Left renal cortex interstitium (tissue), 4 donors: ENCODE results near the gene GPATCH2L. TPM values are rescaled to one million over a fixed set of nuclear protein-coding genes. Genes with fewer than 3 reads are reported as not detected.
A peak's percentile ranks its signal among the peaks of the same experiment; 100 is the strongest.

Experiments used
- DNase-seq, 4 donors: peaks; one replicate each; pipeline ENCODE4 v3.0.0-alpha.2; 2013; ENCODE audit warnings: low read depth in 4 of 4, low spot score in 2 of 4, missing footprints in 1 of 4
- polyA plus RNA-seq, 4 donors: library from polyadenylated mRNA; unstranded; fragments of 120-200 nt; gene quantifications; one replicate each; pipeline ENCODE4 v1.2.1, GENCODE V29; 2013; ENCODE audit not compliant: insufficient read length in 4 of 4

The GPATCH2L gene
- polyA plus RNA-seq = 10 to 100 TPM; 27.7 to 43.1 (median 38.1) TPM

DNA sequence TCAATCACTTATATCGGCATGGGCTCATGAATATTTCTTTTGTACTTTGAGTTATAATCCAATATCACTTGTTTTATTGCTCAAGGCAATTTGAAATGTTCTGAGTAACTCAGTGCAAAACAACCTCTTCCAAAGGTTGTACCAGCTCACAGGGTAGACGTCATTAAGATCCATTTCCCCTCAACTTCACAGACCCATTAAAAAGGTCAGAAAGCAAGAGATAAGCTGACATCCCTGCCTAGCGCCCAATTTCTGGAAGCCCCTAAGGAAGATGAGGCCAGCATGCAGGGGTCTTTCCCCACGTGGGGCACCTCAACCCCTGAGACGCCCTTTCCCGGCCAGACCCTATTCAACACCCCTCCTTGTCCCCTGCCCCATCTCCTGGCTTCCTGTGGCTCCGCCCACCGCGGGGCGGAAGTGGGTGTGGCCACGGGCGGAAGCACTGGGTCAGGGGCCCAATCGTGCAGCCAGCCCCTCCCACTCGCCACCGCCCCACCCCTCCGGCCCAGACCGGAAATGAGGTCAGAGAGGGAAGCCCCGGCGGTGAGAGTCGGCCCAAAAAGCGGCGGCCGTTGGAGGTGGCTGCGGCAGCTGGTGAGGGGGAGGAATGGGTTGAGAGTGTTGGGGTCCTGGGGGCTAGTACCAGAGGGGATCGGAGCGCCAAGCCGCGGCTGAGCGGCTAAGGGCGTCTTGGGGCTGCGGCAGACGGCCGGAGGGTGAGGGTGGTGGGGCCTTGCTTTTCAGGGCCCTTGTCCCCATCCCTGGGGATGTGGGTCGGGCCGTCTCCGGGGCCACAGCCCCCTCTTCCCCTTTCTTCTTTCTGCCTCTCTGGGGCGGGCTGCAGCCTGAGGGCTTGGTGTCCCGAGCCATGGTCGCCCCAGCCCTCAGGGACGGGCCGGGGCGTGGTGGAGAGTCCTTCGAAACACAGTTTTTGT lies at the start of gene GPATCH2L:
Gene GPATCH2L (plus strand): TSS at position 525 of the 935 bp plus-strand sequence. CDS start 2,442 bp downstream, outside the sequence.
- DNase-seq = peak; percentile 66 to 87 (median 82)

DNA sequence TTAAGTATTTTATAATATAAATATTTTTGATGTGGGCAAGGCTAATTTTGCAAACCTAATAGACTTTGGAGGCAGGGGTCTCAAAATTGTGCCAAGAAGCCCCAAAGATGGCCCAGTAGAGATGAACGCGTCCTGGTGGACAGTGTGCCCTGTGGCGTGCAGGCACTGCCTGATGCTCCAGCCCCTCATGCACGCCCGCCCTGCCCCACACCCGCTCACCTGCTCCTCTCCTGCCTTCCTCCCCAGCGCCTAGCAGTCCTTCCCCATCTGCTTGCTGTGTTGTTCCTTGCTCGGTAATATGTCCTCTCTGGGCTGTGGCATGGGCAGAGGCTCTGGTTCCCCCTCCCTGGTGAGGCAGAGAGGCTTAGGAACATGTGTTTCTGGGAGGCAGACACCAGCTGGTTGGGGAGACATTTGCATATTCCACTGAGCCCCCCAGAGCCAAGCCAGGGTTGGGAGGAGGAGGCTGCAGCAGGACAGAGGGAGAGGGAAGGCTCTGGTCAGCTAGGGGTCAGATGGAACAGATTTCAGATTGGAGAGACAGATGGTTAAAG lies 46.8 kb upstream of the GPATCH2L start:
- no peak for DNase-seq

DNA sequence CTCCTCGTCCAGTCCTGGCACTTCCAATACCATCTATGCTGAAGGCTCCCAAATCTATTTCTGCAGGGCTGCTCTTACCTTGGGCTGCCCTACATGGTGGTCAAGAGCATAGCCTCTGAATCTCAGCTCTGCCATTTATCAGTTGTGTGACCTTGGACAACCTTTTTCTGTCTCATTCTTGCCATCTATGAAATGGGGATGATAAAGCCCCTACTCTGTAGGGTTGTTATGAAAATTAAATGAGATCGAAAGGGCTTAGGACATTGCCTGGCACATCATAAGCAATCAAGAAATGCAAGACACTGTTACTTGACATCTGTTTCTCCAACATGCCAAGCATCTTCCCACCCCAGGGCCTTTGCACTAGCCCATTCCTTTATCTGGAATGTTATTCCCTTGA lies 45.5 kb upstream of the GPATCH2L start:
- no peak for DNase-seq

DNA sequence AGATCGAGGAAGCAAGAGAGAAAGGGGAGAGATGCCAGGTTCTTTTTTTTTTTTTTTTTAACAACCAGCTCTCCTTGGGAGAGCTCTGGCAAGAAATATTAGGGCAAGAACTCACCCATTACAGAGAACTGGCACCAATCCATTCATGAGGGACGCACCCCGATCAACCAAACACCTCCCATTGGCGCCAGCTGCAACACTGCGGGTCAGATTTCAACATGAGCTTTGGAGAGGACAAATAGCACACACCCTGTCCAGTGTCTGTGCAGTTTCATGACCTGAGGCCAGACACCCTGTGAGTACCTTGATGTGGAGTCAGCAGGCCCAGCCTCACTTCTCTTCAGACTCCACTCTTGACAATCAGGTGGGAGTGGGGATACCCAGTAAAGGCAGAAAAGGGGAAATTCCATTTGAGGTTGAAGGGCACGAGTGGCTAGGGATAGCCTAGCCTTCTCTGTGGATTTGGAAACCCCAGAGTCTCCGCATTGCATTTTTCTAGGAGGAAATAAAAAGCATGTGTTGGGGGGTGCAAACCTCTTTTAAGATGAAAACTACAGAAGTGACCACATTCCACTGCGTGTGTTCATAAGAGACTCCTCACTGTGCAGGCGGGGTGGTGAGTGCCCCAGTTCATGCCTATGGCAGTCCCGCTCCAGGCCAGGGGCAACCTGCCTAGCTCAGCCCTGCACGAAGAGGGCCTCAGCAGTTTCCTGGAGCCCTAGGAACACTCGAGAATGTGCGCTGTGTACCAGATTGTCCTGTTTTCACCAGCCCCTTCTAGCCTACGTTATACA lies 42.4 kb upstream of the GPATCH2L start:
- no peak for DNase-seq

DNA sequence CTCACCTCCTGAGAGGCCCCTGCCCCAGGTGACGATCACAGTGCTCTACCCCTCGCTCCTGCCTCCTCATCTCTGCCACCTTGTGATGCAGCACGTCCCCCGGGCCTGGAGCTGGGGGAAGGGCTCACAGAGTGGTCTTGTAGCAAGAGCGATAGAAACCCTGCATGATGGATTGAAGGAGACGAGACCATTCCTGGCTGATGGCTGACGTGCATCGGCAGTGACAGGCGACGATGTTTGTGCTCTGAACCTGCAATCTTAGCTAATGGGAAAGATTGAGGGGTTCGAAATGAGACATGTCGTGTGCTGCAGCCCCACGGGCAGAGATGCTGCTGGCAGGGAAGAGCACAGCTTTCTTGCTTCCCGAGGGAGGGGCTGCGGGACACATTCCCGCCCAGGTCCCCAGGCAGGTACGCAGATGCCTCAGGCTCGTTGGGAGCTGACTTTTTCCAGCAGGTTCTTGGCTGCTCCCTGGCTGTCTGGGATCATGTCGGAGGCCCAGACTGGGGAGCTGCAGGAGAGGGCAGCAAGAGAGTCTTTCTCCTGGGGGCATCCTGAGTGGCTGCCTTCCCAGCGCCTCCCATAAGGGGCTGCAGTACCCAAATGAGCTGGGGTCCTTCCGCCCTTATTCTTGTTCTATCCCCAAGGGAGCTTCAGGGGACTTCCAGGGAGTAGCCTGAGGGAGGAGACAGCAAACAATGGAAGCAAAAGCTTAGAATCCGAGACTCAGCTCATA lies 38.7 kb upstream of the GPATCH2L start:
- no peak for DNase-seq

DNA sequence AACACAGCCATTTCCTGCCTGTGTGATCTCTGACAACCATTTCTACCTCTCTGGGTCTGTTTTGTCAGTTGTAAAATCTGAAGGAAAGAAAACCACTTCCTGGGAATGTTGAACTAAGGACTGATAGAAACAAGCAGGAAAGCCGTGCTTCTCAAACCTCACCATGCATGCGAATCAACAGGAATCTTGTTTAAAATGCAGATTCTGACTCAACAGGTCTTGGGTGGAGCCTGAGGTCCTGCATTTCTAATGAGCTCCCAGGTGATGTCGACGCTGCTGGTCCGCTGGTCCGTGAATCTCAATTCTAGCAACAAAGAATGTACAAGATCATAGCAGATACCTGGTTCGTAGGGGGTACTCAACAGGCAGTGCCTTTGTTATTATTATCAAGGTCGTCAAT lies 38.0 kb upstream of the GPATCH2L start:
- no peak for DNase-seq

DNA sequence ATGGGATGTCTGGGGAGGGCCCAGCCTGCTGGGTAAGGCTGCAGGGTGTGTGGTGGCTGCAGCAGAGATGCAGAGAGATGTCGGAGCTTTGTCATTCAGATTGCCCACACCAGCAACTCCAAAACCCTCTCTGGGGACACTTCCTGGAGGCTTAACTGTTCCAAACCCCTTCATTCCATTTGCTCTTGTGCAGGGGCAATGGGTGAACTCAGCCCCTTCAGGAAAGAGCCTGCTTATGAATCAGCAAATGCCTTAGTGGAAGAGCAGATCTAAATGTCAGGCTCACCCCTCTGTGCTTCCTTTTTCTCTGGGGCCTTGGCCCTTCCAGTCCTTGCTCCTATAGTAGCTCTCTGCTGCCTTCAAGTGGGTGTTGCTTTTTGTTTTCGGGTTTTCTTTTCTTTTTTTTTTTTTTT lies 36.7 kb upstream of the GPATCH2L start:
- DNase-seq = no peak

DNA sequence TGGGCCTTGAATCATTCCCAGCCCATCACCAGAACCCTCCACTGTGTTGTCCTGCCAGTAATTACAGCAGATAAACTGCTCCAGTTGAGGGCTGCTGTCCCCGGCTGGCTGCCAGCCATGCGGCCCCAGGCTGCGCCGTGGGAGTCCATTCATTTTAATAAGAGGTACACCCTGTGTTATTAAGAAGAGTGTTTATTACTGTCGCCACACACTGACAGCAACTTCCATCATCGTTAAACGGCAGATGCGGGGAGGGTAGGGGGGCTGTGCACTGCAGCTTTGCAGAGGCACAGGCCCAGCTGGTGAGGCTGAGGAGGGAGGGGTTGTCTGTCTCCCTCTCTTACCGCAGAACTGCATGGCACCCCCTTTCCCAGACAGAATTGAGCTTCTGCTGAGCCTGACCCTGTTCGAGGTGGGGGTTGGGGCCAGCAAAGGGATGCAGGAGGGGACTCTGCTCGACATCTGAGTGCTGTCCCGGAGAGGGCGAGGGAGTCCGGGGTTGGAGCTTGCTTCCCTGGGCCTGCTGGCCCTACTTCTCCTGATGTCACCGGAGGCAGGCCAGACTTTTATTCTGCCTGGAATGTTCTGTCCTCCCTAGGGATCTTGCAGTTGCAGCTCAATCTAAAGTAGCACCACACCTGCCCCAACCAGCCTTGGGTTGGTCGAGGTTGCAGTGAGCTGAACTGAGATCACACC lies 33.8 kb upstream of the GPATCH2L start:
- no peak for DNase-seq

DNA sequence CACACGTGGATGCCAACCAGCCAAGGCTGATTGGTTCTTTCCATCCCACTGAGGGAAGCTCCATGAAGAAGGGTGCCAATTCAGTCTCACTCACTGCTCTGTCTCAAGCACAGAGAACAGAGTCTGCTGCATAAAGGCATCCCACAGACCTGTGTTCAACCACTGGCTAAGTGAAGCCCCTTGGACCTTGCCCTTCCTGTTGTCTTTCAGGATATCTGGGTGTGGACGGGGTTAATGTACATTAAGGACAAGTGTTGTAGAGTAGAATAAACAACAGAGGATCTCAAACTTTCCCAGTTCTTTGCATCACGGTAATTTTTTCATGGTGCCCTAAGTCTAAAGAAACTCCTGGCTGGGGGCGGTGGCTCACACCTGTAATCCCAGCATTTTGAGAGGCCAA lies 33.1 kb upstream of the GPATCH2L start:
- no peak for DNase-seq

DNA sequence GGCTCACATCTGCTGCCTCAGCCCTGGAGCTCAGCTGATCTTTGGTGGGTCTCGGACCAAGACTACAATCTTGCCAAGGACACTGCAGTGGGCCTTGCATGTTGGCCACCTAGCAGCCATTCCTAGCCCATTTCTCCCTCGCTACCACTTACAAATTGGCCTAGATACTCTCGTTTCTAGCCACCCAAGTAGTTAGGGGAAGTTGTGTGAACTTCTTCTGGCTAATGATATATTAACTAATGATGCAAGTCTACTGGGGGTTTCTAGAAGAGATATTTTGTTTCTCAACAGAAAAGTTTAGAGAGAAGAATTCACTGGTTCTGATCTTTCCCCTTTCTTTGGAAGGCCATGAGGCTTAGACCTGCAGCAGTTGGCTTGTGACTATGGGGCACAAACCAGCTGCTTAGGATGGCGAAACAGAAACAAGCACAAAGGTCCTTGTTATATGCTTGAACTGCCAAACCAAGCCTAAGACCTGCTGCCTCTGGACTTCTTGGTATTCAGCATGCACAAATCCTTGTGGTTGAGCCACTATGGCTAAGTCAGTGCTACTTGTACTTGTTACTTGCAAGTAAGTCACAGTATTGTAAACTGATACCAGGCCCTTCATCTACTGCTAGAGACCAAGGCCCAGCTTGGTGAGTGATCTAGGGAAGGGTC lies 30.5 kb upstream of the GPATCH2L start:
- DNase-seq = no peak

DNA sequence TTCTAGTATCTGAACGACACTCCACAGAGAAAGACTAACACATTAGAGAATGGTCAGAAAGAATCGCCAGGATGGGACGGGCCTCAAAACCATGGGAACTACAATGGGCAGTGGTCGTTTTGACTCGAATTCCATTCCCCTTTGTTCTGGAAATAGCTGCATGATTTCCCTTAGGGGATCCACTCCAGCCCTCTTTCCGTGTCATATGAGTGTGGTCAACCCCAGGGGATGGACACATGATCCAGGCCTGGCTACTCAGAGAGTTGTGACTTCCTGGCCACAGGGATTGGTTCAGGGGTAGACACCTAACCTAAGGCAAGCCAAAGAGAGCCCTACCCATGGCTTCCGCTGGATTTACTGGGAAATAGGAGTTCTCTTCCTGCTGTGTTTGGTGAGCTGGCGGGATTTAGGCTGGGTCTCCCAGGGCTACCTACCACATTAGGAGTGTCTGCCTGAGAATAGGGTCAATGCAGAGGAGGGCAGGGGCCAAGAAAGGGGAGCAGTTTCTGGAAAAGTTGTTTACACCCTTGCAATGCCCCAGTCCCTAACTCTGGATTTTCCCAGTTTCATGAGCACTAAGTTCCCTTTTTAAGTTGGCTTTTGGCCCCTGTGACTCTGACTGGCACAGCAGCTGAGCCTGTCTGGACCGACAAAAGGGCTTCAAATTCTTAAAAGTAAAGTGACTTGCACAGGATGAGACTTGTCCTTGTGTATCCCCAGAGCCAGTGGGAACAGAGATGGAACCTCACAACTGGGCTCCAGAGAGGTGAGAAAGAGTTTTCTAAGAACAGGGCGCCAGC lies 28.1 kb upstream of the GPATCH2L start:
- DNase-seq = no peak

DNA sequence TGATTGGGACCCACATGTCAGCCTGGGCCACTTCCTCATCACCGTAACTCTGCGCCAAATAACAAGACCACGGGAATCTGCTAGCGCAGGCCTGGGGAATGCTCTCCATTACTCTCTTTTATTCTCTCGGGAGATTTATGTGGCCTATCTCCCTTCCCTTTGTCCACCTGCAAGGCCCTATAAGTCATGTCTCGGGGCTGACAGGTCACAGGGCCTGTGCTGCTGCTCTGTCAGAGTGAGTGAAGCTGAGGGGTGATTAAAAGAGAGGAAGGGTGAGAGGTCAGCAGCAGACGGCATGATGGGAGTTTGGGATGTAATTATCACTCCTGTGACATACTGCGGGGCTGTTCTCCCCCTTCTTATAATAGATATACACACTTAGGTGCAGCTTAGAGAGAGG lies 26.2 kb upstream of the GPATCH2L start:
- DNase-seq = no peak

DNA sequence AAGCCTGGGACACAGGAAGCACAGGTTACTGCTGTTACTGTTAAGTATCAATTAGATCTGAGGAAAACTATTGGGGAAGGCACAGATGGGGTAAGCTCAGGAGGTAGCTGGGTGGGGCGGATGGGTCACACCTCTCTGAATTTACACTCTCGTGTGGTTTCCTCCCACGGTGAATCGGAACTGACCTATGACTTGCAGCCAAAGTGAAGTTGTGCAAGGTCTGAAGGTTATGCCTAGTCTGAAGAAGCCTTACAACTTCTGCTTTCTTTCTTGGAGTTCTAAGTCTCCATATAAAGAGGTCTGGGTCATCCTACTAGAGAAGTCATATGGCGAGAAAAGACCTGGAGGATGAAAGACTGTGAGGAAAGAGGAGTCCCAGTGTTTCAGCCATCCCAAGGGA lies 25.6 kb upstream of the GPATCH2L start:
- DNase-seq = no peak

DNA sequence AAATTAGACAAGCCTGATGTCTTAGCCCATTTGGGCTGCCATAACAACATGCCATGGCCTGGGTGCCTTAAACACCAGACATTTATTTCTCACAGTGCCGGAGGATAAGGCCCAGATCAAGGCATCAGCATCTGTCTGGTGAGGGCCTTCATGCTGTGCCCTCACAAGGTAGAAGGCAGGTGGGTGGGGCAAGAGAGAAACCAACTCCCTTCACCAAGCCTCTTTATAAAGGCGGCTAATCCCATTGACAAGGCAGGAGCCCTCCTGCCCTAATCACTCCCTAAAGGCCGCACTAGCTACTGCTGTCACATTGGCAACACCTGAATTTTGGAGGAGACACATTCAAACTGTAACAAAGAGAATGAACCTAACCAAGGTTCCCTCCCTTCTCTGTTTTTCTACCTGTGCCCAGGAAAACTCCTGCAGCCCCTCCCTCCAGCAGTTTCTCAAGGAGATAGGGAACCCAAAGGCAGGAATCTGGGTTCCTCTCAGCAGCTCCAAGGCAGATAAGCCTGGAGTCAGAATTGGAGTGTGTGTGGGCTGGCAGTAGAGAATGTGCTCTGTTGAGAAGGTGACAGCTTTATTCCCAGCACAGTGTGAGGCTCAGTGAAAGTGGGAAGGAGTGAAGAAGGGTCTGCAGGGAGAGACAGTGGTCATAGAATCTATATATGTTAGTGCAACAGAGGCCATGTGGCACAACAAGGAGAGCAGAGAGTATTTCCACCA lies 21.7 kb upstream of the GPATCH2L start:
- no peak for DNase-seq

DNA sequence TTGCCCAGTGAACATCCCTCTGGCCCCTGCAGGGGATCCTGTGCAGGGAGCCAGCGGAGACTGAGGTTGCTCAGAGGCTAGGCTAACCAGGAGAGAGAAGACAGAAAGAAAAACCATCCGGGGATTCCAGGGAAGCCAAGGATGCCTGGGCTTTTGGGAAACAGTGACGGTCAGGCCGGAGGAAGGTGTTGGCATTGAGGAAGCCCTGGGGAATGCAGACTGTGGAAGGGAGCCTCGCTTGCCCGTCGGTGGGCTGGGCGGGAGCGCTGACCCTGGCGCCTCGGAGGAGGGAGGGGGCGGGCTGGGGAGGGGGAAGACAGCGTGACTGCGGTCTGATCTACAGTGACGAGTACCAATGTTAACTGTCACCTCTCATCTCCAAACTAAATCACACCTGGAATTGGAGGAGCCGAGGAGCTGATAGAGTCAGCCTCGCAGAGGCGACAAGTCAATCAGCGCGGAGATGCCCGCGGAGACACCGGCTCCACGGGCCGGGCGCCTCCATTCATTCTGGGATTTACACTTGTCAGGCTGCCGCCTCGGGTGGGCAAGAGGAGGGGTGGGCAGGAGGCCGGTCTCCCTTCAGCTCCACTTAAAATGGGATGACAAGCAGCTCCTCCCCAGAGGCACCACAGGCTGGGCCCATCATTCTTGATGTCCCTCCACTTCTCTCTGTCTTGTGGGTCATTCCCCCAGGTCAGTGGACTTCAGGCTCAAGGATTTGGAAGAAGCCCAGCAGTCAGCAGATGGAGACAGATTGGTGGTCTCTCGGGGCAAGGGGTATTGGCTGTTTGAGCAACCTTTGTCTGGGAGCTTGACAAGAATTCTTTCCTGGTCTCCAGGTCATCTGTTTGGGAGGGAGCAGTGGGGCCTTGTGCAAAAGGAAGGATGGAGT lies 20.4 kb upstream of the GPATCH2L start:
- no peak for DNase-seq

DNA sequence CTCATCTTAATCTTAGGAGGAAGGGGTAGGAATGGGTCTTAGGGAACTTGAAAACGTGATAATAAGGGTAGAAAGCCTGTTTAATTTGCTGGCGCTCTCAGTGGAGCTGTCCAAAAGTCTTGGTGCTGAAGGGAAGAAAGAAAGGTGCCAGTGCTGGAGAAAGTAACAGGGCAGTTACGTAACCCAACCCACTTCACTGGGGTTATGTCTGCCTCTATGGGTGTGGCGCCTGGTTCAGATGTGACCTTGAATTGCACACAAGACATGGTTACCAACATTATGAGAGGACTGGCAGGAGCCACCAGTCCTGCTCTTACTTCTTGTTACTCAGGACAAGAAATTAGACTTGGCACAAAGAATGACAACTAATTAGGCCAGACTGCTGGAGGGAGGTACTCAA lies 18.6 kb upstream of the GPATCH2L start:
- peak in 3 of 4 donors; percentile 37 to 67 (median 46) for DNase-seq

DNA sequence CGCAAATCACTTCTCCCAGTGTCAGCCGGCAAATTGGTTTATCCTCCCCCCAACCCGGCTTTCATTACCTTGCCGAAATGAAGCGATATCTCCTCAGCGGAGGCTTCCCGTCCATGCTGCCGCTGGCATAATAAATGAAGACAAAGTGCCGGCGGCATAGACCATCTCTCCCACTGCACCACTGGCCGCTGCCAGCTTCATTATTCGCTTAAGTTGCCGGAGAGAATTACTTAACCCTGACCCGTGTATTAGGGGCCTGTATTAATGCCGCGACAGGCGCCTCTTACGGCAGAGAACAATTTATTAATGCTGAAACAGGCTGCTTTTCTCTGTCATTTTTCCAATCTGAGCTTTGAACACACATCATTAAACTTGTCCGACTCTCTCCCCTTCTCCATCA lies 17.5 kb upstream of the GPATCH2L start:
- DNase-seq = no peak
